ENCODE measurements around the gene FBLN1. TPM values are rescaled to one million over a fixed set of nuclear protein-coding genes. Genes with fewer than 3 reads are reported as not detected.
A peak's percentile ranks its signal among the peaks of the same experiment; 100 is the strongest.

Gene FBLN1
- total RNA-seq, 1 donor from 2014 or later, result 307 TPM

GRCh38 chr22:45504373-45505341 lies 2.0 kb downstream of the FBLN1 start:
- intact Hi-C loops (cut with DNase I), result no loop called here
- H3K9me3 ChIP-seq, result no peaks in the 10 kb centered on the region
- peak overlapping the region; percentile 73 for H3K27ac ChIP-seq
- no peak for ATAC-seq
- TF ChIP-seq, protein P1, sequence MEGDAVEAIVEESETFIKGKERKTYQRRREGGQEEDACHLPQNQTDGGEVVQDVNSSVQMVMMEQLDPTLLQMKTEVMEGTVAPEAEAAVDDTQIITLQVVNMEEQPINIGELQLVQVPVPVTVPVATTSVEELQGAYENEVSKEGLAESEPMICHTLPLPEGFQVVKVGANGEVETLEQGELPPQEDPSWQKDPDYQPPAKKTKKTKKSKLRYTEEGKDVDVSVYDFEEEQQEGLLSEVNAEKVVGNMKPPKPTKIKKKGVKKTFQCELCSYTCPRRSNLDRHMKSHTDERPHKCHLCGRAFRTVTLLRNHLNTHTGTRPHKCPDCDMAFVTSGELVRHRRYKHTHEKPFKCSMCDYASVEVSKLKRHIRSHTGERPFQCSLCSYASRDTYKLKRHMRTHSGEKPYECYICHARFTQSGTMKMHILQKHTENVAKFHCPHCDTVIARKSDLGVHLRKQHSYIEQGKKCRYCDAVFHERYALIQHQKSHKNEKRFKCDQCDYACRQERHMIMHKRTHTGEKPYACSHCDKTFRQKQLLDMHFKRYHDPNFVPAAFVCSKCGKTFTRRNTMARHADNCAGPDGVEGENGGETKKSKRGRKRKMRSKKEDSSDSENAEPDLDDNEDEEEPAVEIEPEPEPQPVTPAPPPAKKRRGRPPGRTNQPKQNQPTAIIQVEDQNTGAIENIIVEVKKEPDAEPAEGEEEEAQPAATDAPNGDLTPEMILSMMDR (IDR thresholded peaks at IDR 0.05), result no peak
- H3K36me3 ChIP-seq, result no peaks in the 10 kb centered on the region
- H3K4me3 ChIP-seq, result peak overlapping the region; percentile 56
- H3K27me3 ChIP-seq (ENCODE audit: low read depth), result peaks cover 45% of the 10 kb centered on the region
- no peak for DNase-seq
- no peaks in the 10 kb centered on the region for H3K4me1 ChIP-seq

DNA sequence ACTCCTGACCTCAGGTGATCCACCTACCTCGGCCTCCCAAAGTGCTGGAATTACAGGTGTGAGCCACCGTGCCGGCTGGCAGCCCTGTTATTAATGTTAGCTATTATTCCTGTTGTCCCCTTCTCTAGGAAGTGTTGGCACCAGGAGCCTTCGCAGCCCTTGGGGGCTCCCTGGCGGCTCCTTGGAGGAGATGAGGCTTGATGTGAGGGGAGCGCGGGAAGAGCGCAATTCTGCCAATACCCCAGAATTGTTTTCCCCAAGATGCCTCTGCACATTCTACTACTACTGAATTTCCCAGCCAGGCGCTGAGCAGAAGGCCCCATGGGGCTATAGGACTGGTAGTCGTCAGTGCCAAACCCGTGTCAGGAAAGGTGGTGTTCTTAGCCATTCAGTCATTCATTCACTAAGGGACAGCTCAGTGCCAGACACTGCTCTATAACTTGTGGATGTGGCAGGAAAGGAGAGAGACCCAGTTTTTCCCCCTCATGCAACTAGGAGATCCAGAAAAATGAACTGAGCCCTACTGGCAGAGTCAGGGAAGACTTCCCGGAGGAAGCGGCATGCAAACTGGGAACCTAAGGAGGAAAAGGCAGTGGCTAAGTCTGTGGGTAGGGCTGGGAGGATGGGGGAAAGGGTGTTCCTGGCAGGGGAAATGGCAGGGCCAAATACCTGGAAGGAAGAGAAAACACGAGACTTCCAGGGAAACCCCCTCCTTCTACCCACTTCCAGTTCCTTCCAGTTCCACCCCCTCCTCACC lies 3.5 kb downstream of the FBLN1 start:
- peak overlapping the region; percentile 11 for H3K27ac ChIP-seq

GRCh38 chr22:45506816-45507360 lies 4.2 kb downstream of the FBLN1 start:
- no peaks in the 10 kb centered on the region for H3K9me3 ChIP-seq
- ATAC-seq (no peak), DNase-seq (no peak)
- no peaks in the 10 kb centered on the region for H3K36me3 ChIP-seq
- no peaks in the 10 kb centered on the region for H3K4me1 ChIP-seq
- no peak overlapping the region for H3K27ac ChIP-seq
- TF ChIP-seq, protein P1 (IDR thresholded peaks at IDR 0.05), result no peak
- H3K27me3 ChIP-seq (ENCODE audit: low read depth), result peaks cover 41% of the 10 kb centered on the region
- H3K4me3 ChIP-seq, result peak overlapping the region; percentile 56
- intact Hi-C loops (cut with DNase I), result no loop called here

More for the DNA sequence above, 3.5 kb downstream of the FBLN1 start:
- H3K27me3 ChIP-seq (ENCODE audit: low read depth), result peaks cover 45% of the 10 kb centered on the region
- H3K9me3 ChIP-seq, result no peaks in the 10 kb centered on the region
- no peaks in the 10 kb centered on the region for H3K4me1 ChIP-seq
- peak overlapping the region; percentile 56 for H3K4me3 ChIP-seq
- no peaks in the 10 kb centered on the region for H3K36me3 ChIP-seq
- no peak for DNase-seq
- TF ChIP-seq, protein P1 (IDR thresholded peaks at IDR 0.05), result no peak
- no peak for ATAC-seq
- intact Hi-C loops (cut with DNase I), result no loop called here

DNA sequence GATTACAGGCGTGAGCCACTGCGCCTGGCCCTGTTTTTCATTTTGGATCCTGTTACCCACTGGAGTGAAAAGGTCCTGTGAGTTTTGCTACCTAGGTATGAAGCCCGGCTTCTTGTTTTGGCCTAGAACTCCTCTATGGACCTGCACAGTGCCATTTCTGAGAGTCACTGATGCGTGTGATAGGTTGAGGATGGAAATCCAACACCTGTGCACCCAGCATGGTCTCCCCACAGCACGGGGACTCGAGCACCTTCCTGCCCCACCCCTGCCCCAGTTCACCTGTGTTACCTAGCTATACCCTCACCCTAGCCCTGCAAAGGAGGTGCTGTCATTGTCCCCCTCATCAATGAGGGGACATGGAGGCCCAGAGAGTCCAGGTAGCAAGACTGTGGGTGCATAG lies 5.1 kb downstream of the FBLN1 start:
- Histone ChIP-seq H3K27me3 (ENCODE audit: low read depth) (peaks cover 33% of the 10 kb centered on the region), H3K4me3 (no peak overlapping the region), H3K9me3 (no peaks in the 10 kb centered on the region), H3K36me3 (no peaks in the 10 kb centered on the region), H3K4me1 (no peaks in the 10 kb centered on the region), H3K27ac (no peak overlapping the region)
- intact Hi-C loops (cut with DNase I), result no loop called here
- ATAC-seq, result no peak
- TF ChIP-seq, protein P1 (IDR thresholded peaks at IDR 0.05), result no peak
- no peak for DNase-seq

- no peak for ATAC-seq
- no peaks in the 10 kb centered on the region for H3K4me1 ChIP-seq
- no peak for DNase-seq
- H3K4me3 ChIP-seq, result no peak overlapping the region
- no peaks in the 10 kb centered on the region for H3K36me3 ChIP-seq
- TF ChIP-seq, protein P1 (IDR thresholded peaks at IDR 0.05), result no peak
- peaks cover 23% of the 10 kb centered on the region for H3K27me3 ChIP-seq (ENCODE audit: low read depth)
- no peak overlapping the region for H3K27ac ChIP-seq
- H3K9me3 ChIP-seq, result no peaks in the 10 kb centered on the region
- intact Hi-C loops (cut with DNase I), result no loop called here
Measured at GRCh38 chr22:45508814-45509213, 6.1 kb downstream of the FBLN1 start.
